Measurements from ENCODE around the gene MAP3K5. TPM values are rescaled to one million over a fixed set of nuclear protein-coding genes. Genes with fewer than 3 reads are reported as not detected.
A peak's percentile ranks its signal among the peaks of the same experiment; 100 is the strongest.

Gene MAP3K5
- total RNA-seq, 3 donors from 2014 or later (not counting 1 experiment from before 2014, with no cell fraction given): 19.7 to 36.7 (median 35.4) TPM

DNA sequence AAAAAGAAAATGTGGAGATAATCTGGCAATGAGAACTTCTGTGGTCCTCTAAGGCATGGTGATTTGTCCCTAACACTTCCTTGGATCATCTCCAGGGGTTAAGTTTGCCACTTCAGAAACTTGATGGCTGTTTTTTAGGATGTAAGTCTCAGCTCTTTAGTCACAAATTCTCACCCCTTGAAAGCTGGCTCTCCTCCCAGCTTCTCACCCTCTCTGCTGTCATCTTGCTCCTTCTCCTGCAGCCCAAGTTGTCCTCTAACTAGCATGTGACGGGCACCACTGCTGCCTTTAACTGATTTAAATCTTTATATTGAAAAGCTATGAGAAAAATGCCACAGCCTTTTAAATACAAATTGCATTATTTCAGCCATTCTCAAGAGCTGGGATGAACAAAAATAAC, 107.8 kb downstream of the MAP3K5 start:
- ATAC-seq: no peak
- Mint-ChIP-seq H3K36me3 (no peaks in the 10 kb centered on the region), H3K9me3 (no peaks in the 10 kb centered on the region), H3K4me3 (no peak overlapping the region), H3K4me1 (peaks cover 14 to 35% of the 10 kb centered on the region in 2 donors), H3K27ac (no peak overlapping the region), H3K27me3 (ENCODE audit: low read depth in 2 of 2) (no peaks in the 10 kb centered on the region)
- no peak overlapping the region for H3K27ac ChIP-seq (ENCODE audit: low read length)
- DNase-seq: no peak
- H3K4me1 ChIP-seq (ENCODE audit: control insufficient read depth, insufficient read depth, low read length): no peaks in the 10 kb centered on the region
- intact Hi-C loops (cut with micrococcal nuclease): no loop called here
- no peaks in the 10 kb centered on the region for H3K27me3 ChIP-seq (ENCODE audit: control insufficient read depth, insufficient read depth, low read length)
- no peak overlapping the region for H3K4me3 ChIP-seq (ENCODE audit: low read length)
- H3K36me3 ChIP-seq (ENCODE audit: control insufficient read depth, insufficient read depth, low read length): peaks cover 2% of the 10 kb centered on the region
- TF ChIP-seq, protein P1, sequence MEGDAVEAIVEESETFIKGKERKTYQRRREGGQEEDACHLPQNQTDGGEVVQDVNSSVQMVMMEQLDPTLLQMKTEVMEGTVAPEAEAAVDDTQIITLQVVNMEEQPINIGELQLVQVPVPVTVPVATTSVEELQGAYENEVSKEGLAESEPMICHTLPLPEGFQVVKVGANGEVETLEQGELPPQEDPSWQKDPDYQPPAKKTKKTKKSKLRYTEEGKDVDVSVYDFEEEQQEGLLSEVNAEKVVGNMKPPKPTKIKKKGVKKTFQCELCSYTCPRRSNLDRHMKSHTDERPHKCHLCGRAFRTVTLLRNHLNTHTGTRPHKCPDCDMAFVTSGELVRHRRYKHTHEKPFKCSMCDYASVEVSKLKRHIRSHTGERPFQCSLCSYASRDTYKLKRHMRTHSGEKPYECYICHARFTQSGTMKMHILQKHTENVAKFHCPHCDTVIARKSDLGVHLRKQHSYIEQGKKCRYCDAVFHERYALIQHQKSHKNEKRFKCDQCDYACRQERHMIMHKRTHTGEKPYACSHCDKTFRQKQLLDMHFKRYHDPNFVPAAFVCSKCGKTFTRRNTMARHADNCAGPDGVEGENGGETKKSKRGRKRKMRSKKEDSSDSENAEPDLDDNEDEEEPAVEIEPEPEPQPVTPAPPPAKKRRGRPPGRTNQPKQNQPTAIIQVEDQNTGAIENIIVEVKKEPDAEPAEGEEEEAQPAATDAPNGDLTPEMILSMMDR (IDR thresholded peaks at IDR 0.05): no peak
- 100% methylated on average over 1 of the region's 1 CpG for WGBS (ENCODE audit: insufficient coverage)
- no peaks in the 10 kb centered on the region for H3K9me3 ChIP-seq (ENCODE audit: control insufficient read depth, insufficient read depth, low read length)

DNA sequence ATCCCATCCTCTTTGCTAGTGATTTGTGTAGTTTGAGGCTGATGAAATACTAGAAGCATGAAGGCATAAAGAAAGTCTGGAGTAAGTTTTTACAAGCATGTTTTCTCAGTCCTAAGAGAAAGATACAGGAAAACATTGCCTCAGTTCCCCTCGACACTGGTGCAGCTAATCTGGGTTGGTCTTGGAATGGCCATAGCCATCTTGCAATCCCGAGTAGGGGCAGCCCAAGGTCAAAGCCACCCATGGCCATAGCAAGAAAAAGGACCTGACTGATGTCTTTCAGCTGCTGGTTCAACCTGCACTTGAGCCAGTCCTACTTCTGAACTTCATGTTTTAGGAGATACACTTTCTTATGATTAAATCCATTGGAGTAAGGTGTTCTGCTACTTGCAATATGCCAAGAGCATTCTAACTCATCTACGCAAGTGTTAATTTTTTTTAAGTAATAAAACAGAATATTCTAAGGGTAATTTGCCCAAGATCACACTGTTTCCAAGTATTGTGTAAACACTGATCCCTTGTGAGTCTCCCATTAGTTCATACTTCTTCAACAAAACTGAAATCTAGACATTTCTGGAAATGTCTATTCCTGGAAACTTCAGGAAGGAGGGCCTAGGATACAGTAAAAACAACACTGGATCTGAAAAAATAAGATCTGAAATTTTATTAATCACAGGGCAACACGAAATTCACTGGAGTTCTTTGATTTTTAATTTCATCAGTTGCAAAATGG, 108.9 kb downstream of the MAP3K5 start:
- Histone ChIP-seq H3K4me3 (ENCODE audit: low read length) (no peak overlapping the region), H3K4me1 (ENCODE audit: control insufficient read depth, insufficient read depth, low read length) (no peaks in the 10 kb centered on the region), H3K27ac (ENCODE audit: low read length) (no peak overlapping the region), H3K9me3 (ENCODE audit: control insufficient read depth, insufficient read depth, low read length) (no peaks in the 10 kb centered on the region), H3K36me3 (ENCODE audit: control insufficient read depth, insufficient read depth, low read length) (peaks cover 2% of the 10 kb centered on the region), H3K27me3 (ENCODE audit: control insufficient read depth, insufficient read depth, low read length) (no peaks in the 10 kb centered on the region)
- H3K9me3 Mint-ChIP-seq: no peaks in the 10 kb centered on the region
- H3K4me3 Mint-ChIP-seq: no peak overlapping the region
- no peak overlapping the region for H3K27ac Mint-ChIP-seq
- H3K36me3 Mint-ChIP-seq: no peaks in the 10 kb centered on the region
- H3K4me1 Mint-ChIP-seq: peaks cover 14 to 35% of the 10 kb centered on the region in 2 donors
- no peaks in the 10 kb centered on the region for H3K27me3 Mint-ChIP-seq (ENCODE audit: low read depth in 2 of 2)
- ATAC-seq (no peak), DNase-seq (no peak)
- TF ChIP-seq, protein P1 (IDR thresholded peaks at IDR 0.05): no peak
- 97% methylated on average over 3 of the region's 4 CpGs for WGBS (ENCODE audit: insufficient coverage)
- intact Hi-C loops (cut with micrococcal nuclease): no loop called here

DNA sequence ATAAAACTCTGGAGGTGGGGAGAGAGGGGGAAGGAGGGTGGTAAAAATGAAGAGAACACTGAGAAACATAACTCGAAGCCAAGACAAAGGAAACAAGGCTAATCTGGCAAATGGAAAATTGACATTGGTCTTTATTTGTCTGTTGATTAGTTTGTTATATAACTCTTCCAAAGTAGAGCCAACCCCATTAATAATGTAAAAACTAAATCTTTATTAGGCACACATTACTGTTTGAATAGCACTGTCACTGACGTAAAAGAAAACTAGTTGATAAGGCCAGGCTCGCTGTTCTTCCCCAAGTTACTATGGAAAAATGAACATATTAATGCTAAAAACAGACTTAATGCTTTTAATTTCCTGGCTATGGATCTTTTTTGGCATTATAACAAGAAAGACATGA, 110.0 kb downstream of the MAP3K5 start:
- intact Hi-C loops (cut with micrococcal nuclease): no loop called here

More for the DNA sequence above, 110.0 kb downstream of the MAP3K5 start:
- Histone ChIP-seq H3K27me3 (ENCODE audit: control insufficient read depth, insufficient read depth, low read length) (no peaks in the 10 kb centered on the region), H3K27ac (ENCODE audit: low read length) (no peak overlapping the region), H3K9me3 (ENCODE audit: control insufficient read depth, insufficient read depth, low read length) (no peaks in the 10 kb centered on the region), H3K4me3 (ENCODE audit: low read length) (no peak overlapping the region), H3K4me1 (ENCODE audit: control insufficient read depth, insufficient read depth, low read length) (no peaks in the 10 kb centered on the region), H3K36me3 (ENCODE audit: control insufficient read depth, insufficient read depth, low read length) (peaks cover 2% of the 10 kb centered on the region)
- Mint-ChIP-seq H3K9me3 (no peaks in the 10 kb centered on the region), H3K27ac (peak overlapping the region in 1 of 2 donors; percentile 45), H3K4me1 (peaks cover 14 to 33% of the 10 kb centered on the region in 2 donors), H3K27me3 (ENCODE audit: low read depth in 2 of 2) (no peaks in the 10 kb centered on the region), H3K4me3 (no peak overlapping the region), H3K36me3 (no peaks in the 10 kb centered on the region)
- TF ChIP-seq, protein P1 (IDR thresholded peaks at IDR 0.05): no peak
- ATAC-seq: no peak
- 100% methylated on average over 3 of the region's 3 CpGs for WGBS (ENCODE audit: insufficient coverage)
- no peak for DNase-seq

Data from natural killer cell (primary cell).